ENCODE data around the gene IDE.

Gene IDE

GRCh38 chr10:92562424-92562823 lies 11.5 kb downstream of the IDE start:
- DNase-seq = no peak

DNA sequence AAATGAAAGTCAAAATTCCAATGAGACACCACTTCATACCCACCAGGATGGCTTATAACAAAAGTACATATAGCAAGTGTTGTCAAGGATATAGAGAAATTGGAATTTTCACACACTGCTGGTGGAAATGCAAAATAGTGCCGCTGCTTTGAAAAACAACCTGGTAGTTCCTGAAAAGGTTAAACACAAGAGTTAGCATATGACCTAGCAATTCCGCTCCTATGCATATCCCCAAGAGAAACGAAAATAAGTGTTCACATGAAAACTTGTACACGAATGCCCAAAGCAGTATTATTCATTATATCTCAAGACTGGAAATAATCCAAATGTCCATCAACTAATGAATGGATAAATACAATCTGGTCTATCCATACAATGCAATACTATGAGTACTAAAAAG lies 14.8 kb downstream of the IDE start:
- DNase-seq = no peak

GRCh38 chr10:92553959-92554358 lies 19.9 kb downstream of the IDE start:
- no peak for DNase-seq

GRCh38 chr10:92552310-92552709 lies 21.6 kb downstream of the IDE start:
- DNase-seq = no peak

DNA sequence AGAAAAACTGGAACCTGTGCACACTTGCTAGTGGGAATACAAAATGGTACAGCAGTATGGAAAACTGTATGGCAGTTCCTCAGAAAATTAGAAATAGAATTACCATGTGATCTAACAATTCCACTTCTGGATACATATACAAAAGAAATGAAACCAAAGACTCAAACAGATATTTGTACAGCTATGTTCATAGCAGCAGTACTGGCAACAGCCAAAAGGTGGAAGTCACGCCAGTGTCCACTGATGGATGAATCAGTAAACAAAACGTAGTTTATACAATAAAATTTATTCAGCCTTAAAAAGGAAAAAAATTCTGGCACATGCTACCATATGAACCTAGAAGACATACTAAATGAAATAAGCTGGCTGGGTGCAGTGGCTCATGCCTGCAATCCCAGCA lies 23.0 kb downstream of the IDE start:
- DNase-seq = no peak

DNA sequence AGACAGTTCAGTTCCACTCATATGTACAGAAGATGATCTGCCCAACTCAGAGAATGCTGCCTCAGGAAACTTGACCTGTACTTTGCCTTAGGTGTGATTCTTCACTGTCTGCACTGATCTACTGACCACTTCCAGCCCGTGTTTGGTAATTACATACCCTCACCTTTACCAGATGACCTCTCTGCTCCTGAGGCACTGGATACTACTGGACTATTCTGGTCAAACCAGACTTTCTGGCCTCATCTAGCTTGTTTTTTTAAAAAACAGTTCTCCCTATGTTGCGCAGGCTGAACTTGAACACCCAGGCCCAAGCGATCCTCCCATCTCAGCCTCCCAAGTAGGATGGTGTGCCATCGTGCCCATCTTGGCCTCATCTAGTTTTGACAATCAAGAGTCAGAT lies 26.2 kb downstream of the IDE start:
- no peak for DNase-seq

DNA sequence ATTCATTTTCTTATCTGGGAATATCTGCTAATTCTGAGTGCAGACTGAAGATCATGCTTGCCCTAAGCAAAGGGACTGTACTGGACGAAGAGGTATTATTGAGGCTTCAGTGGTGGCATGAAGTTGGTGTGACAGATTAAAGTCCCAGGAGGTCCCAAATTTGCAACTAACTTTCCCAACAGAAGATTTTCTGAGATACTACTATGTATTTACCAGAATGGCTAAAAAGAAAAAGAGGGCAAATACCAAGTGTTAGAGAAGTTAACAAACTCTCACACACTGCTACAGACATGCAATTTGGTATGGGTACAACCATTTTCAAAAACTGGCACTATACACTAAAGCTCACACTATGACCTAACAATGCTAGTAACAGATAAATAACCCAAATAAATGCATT lies 28.3 kb downstream of the IDE start:
- DNase-seq = no peak

- DNase-seq = no peak
Measured at GRCh38 chr10:92544296-92544695, 29.6 kb downstream of the IDE start.

GRCh38 chr10:92542458-92542857 lies 31.4 kb downstream of the IDE start:
- DNase-seq = no peak

DNA sequence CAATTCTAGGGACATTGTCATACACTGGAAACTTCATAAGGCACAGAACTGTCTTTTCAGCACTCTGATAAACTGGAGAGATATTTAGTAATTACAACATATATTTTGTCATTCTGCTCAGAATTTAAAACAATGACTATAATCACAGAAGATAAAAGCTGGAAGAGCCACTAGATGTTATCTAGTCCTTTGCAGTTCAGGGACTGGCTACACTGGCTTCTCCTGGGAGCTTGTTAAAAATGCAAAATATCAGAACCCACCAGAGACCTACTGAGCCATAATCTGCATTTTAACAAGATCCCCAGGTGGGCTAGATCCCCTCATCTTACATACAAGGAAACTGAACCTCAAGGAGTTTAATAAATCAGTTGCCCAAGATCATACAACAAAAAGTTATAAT lies 32.3 kb downstream of the IDE start:
- no peak for DNase-seq

GRCh38 chr10:92538231-92538958 lies 35.5 kb downstream of the IDE start:
- no peak for DNase-seq

DNA sequence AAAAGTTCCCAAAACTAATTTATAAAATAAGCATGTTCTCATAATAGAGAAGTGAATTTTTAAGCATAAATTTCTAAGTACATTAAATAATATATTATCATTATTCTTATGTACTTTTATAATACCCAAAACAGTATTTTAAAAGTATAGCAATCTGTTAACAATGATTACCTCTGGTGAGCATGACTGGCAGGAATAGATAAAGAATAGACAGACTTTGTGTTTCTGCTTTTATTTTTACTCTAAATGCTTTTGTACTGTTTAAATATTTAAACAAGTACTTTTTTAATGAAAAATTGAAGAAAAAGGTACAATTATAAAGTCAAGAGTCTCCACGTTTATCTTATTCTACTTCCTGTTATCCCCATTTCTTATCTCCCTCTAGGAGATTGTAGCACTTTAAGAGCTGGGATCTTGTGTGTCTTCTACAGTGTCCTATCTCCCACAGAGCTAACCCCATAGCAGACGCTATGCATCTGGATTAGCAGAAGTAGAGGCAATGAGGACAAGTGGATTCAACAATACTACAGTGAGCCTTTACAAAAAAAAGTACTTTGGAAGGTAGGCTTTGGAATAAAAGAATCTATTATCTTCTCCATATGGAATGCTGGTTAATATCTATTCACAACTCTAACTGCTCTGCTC lies 42.9 kb downstream of the IDE start:
- no peak for DNase-seq

DNA sequence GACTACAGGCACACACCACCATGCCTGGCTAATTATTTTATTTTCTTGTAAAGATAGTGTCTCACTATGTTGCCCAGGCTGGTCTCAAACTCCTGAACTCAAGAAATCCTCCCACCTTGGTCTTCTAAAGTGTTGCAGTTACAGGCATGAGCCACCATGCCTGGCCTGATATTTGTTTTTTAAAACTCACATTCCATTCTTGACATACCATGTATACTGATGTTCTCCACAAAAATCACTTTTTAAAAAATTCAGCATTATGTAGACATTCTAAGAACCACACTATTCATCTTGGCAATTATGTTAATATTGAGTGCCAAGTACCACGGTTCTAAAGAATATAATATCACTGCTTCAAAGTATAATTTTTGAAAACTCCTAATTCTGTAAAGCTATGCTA lies 43.5 kb downstream of the IDE start:
- no peak for DNase-seq

DNA sequence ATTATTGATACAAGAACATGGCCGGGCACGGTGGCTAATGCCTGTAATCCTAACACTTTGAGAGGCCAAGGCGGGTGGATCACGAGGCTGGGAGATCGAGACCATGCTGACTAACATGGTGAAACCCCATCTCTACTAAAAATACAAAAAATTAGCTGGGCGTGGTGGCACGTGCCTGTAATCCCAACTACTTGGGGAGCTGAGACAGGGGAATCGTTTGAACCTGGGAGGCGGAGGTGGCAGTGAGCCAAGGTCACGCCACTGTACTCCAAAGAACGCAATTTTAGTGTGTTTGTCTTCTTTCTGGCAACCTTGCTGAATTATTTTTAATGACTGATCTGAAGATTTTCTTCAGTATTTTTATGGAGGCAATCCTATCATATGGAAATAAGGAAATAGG lies 46.2 kb downstream of the IDE start:
- no peak for DNase-seq

GRCh38 chr10:92523639-92524038 lies 50.3 kb downstream of the IDE start:
- no peak for DNase-seq

DNA sequence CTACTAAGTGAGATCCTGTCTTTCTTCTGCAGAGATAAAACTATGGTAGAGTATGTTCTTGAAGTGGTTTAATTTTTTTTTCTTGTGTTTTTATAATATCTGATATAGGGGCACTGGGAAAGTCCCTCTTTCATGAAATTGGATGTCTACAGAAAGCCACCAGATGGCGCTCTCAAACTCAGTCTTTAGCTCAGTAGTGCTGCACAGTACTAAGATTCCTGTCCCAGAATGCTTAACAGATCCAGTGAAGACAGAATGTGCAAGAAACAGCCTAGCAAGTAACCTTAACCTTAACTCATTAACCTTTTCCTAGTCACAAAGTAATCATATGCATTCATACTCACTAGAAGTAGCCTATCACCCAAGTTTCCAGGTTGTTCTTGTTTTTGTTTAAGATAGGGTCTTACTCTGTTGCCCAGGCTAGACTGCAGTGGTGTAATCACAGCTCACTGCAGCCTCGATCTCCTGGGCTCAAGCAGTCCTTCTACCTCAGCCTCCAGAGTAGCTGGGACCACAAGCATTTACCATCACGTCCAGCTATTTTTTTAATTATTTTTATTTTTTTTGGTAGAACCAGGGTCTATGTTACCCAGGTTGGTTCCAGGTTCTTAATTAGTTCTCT lies 56.7 kb downstream of the IDE start:
- peak; percentile 72 for DNase-seq

DNA sequence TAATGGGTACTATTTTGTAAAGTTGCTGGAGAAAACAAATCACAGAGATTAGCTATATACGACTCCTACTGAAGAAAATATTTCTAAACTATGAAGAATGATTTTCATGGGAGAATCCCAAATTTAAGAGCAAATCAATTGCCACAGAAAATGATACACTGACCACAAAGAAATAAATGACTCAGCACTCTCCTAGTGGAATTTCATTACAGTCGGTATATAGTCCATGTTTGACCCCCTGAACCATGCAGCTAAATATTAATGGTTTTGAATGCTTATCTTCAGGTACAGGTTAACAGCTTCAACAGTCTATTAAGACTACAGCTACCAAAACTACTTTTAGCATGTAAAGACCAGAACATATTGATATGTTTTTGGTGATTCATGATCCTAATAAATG lies 65.0 kb downstream of the IDE start:
- DNase-seq = no peak

- no peak for DNase-seq
Measured at GRCh38 chr10:92506336-92506735, 67.6 kb downstream of the IDE start.

DNA sequence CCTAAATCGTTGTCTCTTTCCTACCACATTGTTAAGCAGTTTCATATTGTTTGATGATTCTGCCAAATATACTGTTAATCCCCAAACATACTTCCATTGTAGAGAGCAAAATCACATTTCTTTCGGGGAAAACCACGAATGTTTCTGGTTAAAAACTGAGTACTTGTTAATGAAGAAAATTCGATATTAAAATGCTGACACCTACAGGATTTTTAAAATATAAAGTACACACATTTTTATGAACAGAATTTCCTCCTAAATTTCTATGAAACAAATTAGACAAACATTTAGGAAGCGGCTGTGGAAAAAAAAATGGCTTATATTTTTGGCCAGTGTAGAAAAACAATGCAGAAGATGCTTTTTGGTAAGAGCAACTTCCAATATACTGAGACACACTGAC lies 68.8 kb downstream of the IDE start:
- DNase-seq = no peak

DNA sequence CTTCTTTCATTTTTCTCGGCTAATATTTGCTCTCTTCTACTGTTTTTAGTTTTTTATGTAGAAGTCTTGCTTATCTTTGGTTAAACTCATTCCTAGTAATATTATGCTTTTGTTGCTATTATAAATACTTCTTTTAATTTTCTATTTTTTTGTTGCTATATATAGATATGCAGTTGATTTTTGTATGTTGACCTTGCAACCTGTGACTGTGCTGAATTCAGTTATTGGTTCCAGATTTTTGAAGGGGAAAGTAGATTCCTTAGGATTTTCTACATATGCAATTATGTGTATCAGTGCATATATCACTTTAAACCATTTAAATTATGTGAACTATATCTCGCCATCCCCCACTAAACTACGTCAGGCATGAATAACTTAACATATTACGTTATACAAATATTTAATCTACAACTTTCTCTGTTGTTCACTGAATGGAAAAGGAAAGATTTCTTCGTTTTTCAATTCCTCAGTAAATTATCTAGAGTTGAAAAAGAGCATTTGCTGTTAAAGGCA lies 71.5 kb downstream of the IDE start:
- no peak for DNase-seq

DNA sequence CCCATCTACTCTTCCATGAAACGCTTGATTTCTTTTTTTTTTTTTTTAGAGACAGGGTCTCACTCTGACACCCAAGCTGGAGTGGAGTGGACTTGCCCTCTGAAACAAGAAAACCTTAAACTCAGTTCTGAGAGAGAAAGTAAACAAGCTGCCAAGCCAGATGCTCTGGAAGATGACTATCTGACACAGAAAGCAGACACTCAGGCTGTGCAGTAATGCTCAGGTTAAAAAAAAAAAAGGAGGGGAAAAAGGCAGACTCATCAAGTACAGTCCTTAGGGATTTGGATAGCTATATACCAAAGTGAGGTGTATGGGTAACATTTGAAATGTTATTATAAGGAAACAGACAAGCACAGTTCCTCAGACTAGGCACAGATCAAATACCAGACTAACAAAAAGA lies 80.5 kb downstream of the IDE start:
- DNase-seq = no peak

DNA sequence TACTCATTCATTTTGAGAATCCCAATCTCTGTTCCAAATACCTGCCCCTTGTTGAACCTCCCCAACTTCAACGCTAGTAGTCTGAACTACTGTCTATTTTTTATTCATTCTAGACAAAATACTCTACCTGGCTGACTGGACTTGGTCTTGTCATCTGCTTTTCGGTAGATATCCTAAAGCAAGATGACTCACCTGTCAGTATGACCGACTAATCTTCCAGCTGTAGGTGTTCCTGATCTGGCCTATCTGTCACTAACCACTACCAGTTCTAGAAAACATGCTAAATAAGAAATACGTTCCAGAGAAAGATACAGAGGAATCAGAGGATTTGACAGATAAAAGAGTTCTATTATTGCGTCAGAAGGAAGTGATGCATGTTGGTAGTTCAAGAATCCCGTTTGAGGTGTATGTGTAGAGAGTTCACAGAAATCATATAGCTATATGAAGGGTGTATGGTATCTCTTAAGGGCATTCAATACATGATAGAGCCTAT lies 81.1 kb downstream of the IDE start:
- no peak for DNase-seq

GRCh38 chr10:92490387-92490786 lies 83.5 kb downstream of the IDE start:
- DNase-seq = no peak

- DNase-seq = no peak
Measured at GRCh38 chr10:92486637-92487036, 87.3 kb downstream of the IDE start.

Data from activated CD8-positive, alpha-beta memory T cell treated with anti-CD3 and anti-CD28 coated beads, Interleukin-2, amount 50 U/mL, for 48 hours (primary cell).